Right lung (tissue), 5 donors: Measurements from ENCODE around the gene GRIK4. TPM values are rescaled to one million over a fixed set of nuclear protein-coding genes. Genes with fewer than 3 reads are reported as not detected.

Experiments
- DNase-seq, 2 donors: peaks; one replicate each; pipeline ENCODE4 v3.0.0-alpha.2; 2013
- polyA plus RNA-seq, 5 donors: library from polyadenylated mRNA; unstranded; fragments of 120-200 nt; gene quantifications; one replicate each; pipeline versions ENCODE4 v1.2.1 to v1.2.3, GENCODE V29; 2013; ENCODE audit warnings: inconsistent platforms in 1 of 5, low replicate concordance in 1 of 5; ENCODE audit not compliant: insufficient read length in 5 of 5, insufficient read depth in 1 of 5

Gene GRIK4
- polyA plus RNA-seq, 5 donors: 6.3 to 10.2 (median 8.3) TPM

- DNase-seq: no peak
Observed at GRCh38 chr11:120945042-120945441, 433.5 kb downstream of the GRIK4 start.

GRCh38 chr11:120950880-120951279 is 439.3 kb downstream of the GRIK4 start:
- DNase-seq: no peak

GRCh38 chr11:120952461-120953434 is 441.2 kb downstream of the GRIK4 start:
- DNase-seq: peak; percentile 69 to 73

- no peak for DNase-seq
Observed at GRCh38 chr11:120954381-120954780, 442.8 kb downstream of the GRIK4 start.

- DNase-seq: no peak
Observed at GRCh38 chr11:120956710-120957495, 445.4 kb downstream of the GRIK4 start.

- DNase-seq: no peak
Observed at GRCh38 chr11:120958185-120958584, 446.6 kb downstream of the GRIK4 start.

GRCh38 chr11:120959189-120959588 is 447.6 kb downstream of the GRIK4 start:
- no peak for DNase-seq

- DNase-seq: no peak
Observed at GRCh38 chr11:120964857-120965256, 453.3 kb downstream of the GRIK4 start.

- no peak for DNase-seq
Observed at GRCh38 chr11:120966840-120967239, 455.3 kb downstream of the GRIK4 start.

GRCh38 chr11:120969993-120970392 is 458.4 kb downstream of the GRIK4 start:
- no peak for DNase-seq

- no peak for DNase-seq
Observed at GRCh38 chr11:120971825-120972224, 460.3 kb downstream of the GRIK4 start.

GRCh38 chr11:120972621-120973020 is 461.1 kb downstream of the GRIK4 start:
- no peak for DNase-seq

GRCh38 chr11:120973501-120973900 is 462.0 kb downstream of the GRIK4 start:
- DNase-seq: no peak

- no peak for DNase-seq
Observed at GRCh38 chr11:120974466-120974865, 462.9 kb downstream of the GRIK4 start.

GRCh38 chr11:120974965-120975364 is 463.4 kb downstream of the GRIK4 start:
- no peak for DNase-seq

GRCh38 chr11:120977266-120978137 is 466.0 kb downstream of the GRIK4 start:
- no peak for DNase-seq

- no peak for DNase-seq
Observed at GRCh38 chr11:120978701-120979100, 467.2 kb downstream of the GRIK4 start.

GRCh38 chr11:120985718-120986569 is 474.4 kb downstream of the GRIK4 start:
- peak; percentile 78 to 80 for DNase-seq

GRCh38 chr11:120988603-120989002 is 477.1 kb downstream of the GRIK4 start:
- peak; percentile 60 to 66 for DNase-seq

GRCh38 chr11:120991830-120992686 is 480.5 kb downstream of the GRIK4 start:
- DNase-seq: no peak
